Fibroblast of lung (primary cell): ENCODE results near the gene KANTR. TPM values are rescaled to one million over a fixed set of nuclear protein-coding genes. Genes with fewer than 3 reads are reported as not detected.

Experiments used
- DNase-seq, 2 donors: peaks; one replicate each; pipeline versions ENCODE4 v3.0.0 to v3.0.0-alpha.2; 2010; ENCODE audit warnings: low read depth in 2 of 2
- H2AFZ ChIP-seq: 2 replicates; pipeline ENCODE4 v1.5.1; 2012; ENCODE audit warnings: low read length, control low read depth, inconsistent platforms
- H3K27ac ChIP-seq: 2 replicates; pipeline ENCODE4 v1.5.1; 2011; ENCODE audit warnings: low read length, control low read depth; ENCODE audit not compliant: insufficient read depth
- H3K27me3 ChIP-seq: 2 replicates; pipeline ENCODE4 v1.5.1; 2011; ENCODE audit warnings: mild to moderate bottlenecking, low read length; ENCODE audit not compliant: control insufficient read depth, insufficient read depth
- H3K36me3 ChIP-seq: 2 replicates; pipeline ENCODE4 v1.5.1; 2011; ENCODE audit warnings: low read length; ENCODE audit not compliant: control insufficient read depth, insufficient read depth
- H3K4me1 ChIP-seq: 2 replicates; pipeline ENCODE4 v1.5.1; 2011; ENCODE audit warnings: low read length; ENCODE audit not compliant: control insufficient read depth, insufficient read depth; ENCODE audit errors: extremely low read depth
- H3K4me2 ChIP-seq: 2 replicates; pipeline ENCODE4 v1.5.1; 2011; ENCODE audit warnings: low read length, control low read depth; ENCODE audit not compliant: insufficient read depth; ENCODE audit errors: extremely low read depth
- H3K4me3 ChIP-seq, 4 experiments: fragments of 200-600 bp in 1 of 4; sonication (generic) in 1 of 4; replicated peaks in 1 of 4; 2 replicates each; pipeline ENCODE4 v1.5.1; 2011 to 2016; ENCODE audit warnings: low read length in 4 of 4, low read depth in 3 of 4, mild to moderate bottlenecking in 3 of 4, control low read depth in 2 of 4, inconsistent platforms in 1 of 4, mixed read lengths in 1 of 4; ENCODE audit not compliant: insufficient read depth in 1 of 4; ENCODE audit errors: control extremely low read depth in 1 of 4
- H3K79me2 ChIP-seq: 2 replicates; pipeline ENCODE4 v1.5.1; 2012; ENCODE audit warnings: mild to moderate bottlenecking, low read length, inconsistent platforms; ENCODE audit not compliant: control insufficient read depth, insufficient read depth
- H3K9ac ChIP-seq: 2 replicates; pipeline ENCODE4 v1.5.1; 2011; ENCODE audit warnings: mild to moderate bottlenecking, low read length, control low read depth; ENCODE audit not compliant: insufficient read depth
- H3K9me3 ChIP-seq: 2 replicates; pipeline ENCODE4 v1.5.1; 2012; ENCODE audit warnings: low read depth, low read length; ENCODE audit not compliant: control insufficient read depth, insufficient read depth
- H4K20me1 ChIP-seq: 2 replicates; pipeline ENCODE4 v1.5.1; 2011; ENCODE audit warnings: low read length; ENCODE audit not compliant: control insufficient read depth, insufficient read depth; ENCODE audit errors: extremely low read depth
- CTCF ChIP-seq, 2 donors: IDR thresholded peaks in 1 of 2; conservative IDR thresholded peaks in 1 of 2; 1 replicate in 1 of 2; 2 replicates in 1 of 2; pipeline ENCODE4 v1.5.1; 2011 to 2012; ENCODE audit warnings: low read length in 2 of 2, control low read depth in 1 of 2, inconsistent platforms in 1 of 2, low read depth in 1 of 2, mild to moderate bottlenecking in 1 of 2
- EZH2 ChIP-seq: IDR thresholded peaks from 2 replicates; pipeline ENCODE4 v1.5.1; 2012; ENCODE audit warnings: low read length, control low read depth, mild to moderate bottlenecking; ENCODE audit errors: missing control alignments
- polyA plus RNA-seq, 2 donors: library from polyadenylated mRNA; depleted of rRNA in 1 of 2; stranded (reverse) in 1 of 2; unstranded in 1 of 2; fragments of >200 nt; gene quantifications; 2 replicates each; pipeline ENCODE4 v1.2.1, GENCODE V29; 2011 to 2012; ENCODE audit warnings: missing spikeins in 1 of 2
- total RNA-seq: library from RNA; depleted of rRNA; stranded (reverse); fragments of >200 nt; gene quantifications from 2 replicates; pipeline ENCODE4 v1.2.1, GENCODE V29; 2014

The KANTR gene
- total and polyA plus RNA-seq, 2 donors (not counting 1 experiment from before 2014, with no cell fraction given), result 2.4 to 7.1 TPM

DNA sequence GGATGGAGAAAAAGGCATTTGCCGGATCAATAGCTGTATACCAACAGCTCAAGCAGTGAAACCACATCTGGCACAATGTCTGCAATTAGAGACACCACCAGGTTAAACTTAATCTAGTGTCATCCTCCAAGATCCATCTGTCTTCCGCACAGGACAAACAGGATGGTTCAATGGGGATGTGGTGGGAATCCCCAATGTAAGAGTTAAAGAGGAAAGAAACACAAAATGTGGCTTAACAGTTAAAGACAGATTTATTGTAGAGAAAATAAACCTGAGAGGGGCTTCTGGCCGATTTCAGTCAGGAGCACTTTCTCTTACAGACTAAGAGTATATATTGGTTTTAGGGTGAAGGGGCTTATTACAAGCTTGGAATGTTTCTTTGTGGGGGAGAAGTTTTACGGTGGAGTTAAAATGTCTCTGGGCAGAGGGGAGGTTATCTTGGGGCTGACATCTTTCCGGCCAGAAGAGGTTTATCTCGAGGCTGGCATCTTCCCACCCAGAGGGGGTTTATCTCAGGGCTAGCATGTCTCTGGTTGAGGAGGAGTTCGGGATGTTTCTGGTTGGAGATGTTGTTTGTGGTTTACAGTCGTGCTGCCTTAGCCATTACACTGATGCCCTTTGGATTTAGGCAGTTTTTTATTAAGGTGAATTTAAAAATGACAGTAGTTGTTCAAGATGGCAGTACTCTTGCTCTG, 61.7 kb downstream of the KANTR start:
- H3K27ac ChIP-seq, result no peak overlapping the region
- no peak overlapping the region for H3K9ac ChIP-seq
- H3K36me3 ChIP-seq, result no peaks in the 10 kb centered on the region
- no peak overlapping the region for H2AFZ ChIP-seq
- no peak for DNase-seq
- no peaks in the 10 kb centered on the region for H4K20me1 ChIP-seq
- H3K4me1 ChIP-seq, result no peaks in the 10 kb centered on the region
- no peak overlapping the region for H3K4me3 ChIP-seq
- H3K27me3 ChIP-seq, result no peaks in the 10 kb centered on the region
- no peaks in the 10 kb centered on the region for H3K79me2 ChIP-seq
- H3K9me3 ChIP-seq, result no peaks in the 10 kb centered on the region
- TF ChIP-seq EZH2, result no peak
- no peak for TF ChIP-seq CTCF (conservative IDR thresholded peaks at IDR 0.05 in 1 of 2, IDR thresholded peaks at IDR 0.05 in 1 of 2; ENCODE audit: low read depth in 1 of 2, low read length in 2 of 2)
- no peak overlapping the region for H3K4me2 ChIP-seq

DNA sequence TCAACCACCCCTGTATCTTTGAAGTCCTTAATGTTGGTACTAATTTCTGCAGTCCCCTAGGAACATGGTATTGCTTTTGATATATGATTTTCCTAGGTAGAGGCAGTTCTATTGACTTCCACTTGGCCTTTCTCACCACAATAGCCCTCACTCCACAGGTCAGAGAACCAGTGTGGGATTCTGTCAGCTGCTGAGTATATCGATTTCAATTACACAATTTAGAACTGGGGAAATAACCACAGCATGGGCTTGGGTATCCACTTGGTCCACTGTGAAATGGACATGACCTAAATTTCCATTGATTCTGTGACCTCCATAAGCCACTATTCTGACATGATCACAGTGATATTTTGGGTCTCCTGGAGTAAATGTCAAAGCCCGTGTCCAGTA, 62.3 kb downstream of the KANTR start:
- TF ChIP-seq CTCF (conservative IDR thresholded peaks at IDR 0.05 in 1 of 2, IDR thresholded peaks at IDR 0.05 in 1 of 2; ENCODE audit: low read depth in 1 of 2, low read length in 2 of 2), result no peak
- TF ChIP-seq EZH2, result no peak
- Histone ChIP-seq H4K20me1 (no peaks in the 10 kb centered on the region), H3K27ac (no peak overlapping the region), H3K9me3 (no peaks in the 10 kb centered on the region), H3K4me2 (no peak overlapping the region), H3K4me3 (no peak overlapping the region), H3K36me3 (no peaks in the 10 kb centered on the region), H3K79me2 (no peaks in the 10 kb centered on the region), H3K4me1 (no peaks in the 10 kb centered on the region), H3K9ac (no peak overlapping the region), H2AFZ (no peak overlapping the region), H3K27me3 (no peaks in the 10 kb centered on the region)
- DNase-seq, result no peak

DNA sequence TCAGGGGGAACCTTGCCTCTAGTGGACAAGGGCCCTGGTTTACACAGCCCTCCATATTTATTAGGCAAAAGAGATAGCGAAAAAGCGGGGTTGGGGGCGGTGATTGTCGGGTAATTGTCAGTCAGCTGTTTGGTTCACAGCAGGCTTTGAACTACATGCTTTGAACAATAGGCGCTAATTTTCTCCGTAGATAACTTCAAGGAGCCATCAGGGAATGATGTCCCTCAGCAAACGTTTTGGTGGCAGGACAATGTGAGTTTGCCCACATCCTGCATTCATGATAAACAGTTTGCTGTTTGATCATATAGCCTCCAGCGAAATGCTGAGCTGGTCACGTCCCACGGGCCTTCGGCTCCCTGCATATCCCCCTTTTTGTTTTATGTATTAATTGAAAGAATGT, 65.2 kb downstream of the KANTR start:
- H3K9me3 ChIP-seq, result no peaks in the 10 kb centered on the region
- H4K20me1 ChIP-seq, result no peaks in the 10 kb centered on the region
- no peaks in the 10 kb centered on the region for H3K36me3 ChIP-seq
- H3K4me3 ChIP-seq, result no peak overlapping the region
- H3K27me3 ChIP-seq, result no peaks in the 10 kb centered on the region
- no peaks in the 10 kb centered on the region for H3K4me1 ChIP-seq
- TF ChIP-seq CTCF (conservative IDR thresholded peaks at IDR 0.05 in 1 of 2, IDR thresholded peaks at IDR 0.05 in 1 of 2; ENCODE audit: low read depth in 1 of 2, low read length in 2 of 2) (no peak), EZH2 (no peak)
- H3K79me2 ChIP-seq, result no peaks in the 10 kb centered on the region
- H3K4me2 ChIP-seq, result no peak overlapping the region
- H3K27ac ChIP-seq, result no peak overlapping the region
- H3K9ac ChIP-seq, result no peak overlapping the region
- H2AFZ ChIP-seq, result no peak overlapping the region
- DNase-seq, result no peak
